HL-60 (cell line): ENCODE results near the gene GKN2.

ENCODE experiments used
- GABPA ChIP-seq: IDR thresholded peaks from 2 replicates; pipeline ENCODE4 v1.6.1; 2012; ENCODE audit warnings: low read depth
- POLR2AphosphoS5 ChIP-seq: IDR thresholded peaks from 2 replicates; pipeline ENCODE4 v1.6.1; 2012; ENCODE audit warnings: low read depth
- REST ChIP-seq: IDR thresholded peaks from 2 replicates; pipeline ENCODE4 v1.6.1; 2012; ENCODE audit warnings: low read depth; ENCODE audit not compliant: insufficient replicate concordance
- SPI1 ChIP-seq: IDR thresholded peaks from 2 replicates; pipeline ENCODE4 v1.6.1; 2012; ENCODE audit warnings: low read depth, mild to moderate bottlenecking, borderline replicate concordance
- TF ChIP-seq, protein P1 (sequence below): IDR thresholded peaks from one replicate; pipeline ENCODE4 v1.5.1; 2011; ENCODE audit warnings: low read length, control low read depth, inconsistent platforms; ENCODE audit not compliant: insufficient read depth

- TF ChIP-seq, protein P1, sequence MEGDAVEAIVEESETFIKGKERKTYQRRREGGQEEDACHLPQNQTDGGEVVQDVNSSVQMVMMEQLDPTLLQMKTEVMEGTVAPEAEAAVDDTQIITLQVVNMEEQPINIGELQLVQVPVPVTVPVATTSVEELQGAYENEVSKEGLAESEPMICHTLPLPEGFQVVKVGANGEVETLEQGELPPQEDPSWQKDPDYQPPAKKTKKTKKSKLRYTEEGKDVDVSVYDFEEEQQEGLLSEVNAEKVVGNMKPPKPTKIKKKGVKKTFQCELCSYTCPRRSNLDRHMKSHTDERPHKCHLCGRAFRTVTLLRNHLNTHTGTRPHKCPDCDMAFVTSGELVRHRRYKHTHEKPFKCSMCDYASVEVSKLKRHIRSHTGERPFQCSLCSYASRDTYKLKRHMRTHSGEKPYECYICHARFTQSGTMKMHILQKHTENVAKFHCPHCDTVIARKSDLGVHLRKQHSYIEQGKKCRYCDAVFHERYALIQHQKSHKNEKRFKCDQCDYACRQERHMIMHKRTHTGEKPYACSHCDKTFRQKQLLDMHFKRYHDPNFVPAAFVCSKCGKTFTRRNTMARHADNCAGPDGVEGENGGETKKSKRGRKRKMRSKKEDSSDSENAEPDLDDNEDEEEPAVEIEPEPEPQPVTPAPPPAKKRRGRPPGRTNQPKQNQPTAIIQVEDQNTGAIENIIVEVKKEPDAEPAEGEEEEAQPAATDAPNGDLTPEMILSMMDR = no peak
- no peak for TF ChIP-seq REST
- TF ChIP-seq GABPA = no peak
- no peak for TF ChIP-seq POLR2AphosphoS5
- TF ChIP-seq SPI1 = no peak
Measured at GRCh38 chr2:68939962-68940361, 12.7 kb downstream of the GKN2 start.
